Uterus (tissue), 4 donors: ENCODE results near the gene TMEM79. TPM values are rescaled to one million over a fixed set of nuclear protein-coding genes. Genes with fewer than 3 reads are reported as not detected.

ENCODE experiments used
- DNase-seq, 2 donors: peaks; one replicate each; pipeline ENCODE4 v3.0.0-alpha.2; 2019 to 2020
- H3K27ac ChIP-seq, 2 donors: fragments of 200-600 bp; sonication (generic); 1 replicate in 1 of 2; 2 replicates in 1 of 2; pipeline ENCODE4 v1.5.1; 2016 to 2018
- H3K27me3 ChIP-seq, 2 donors: fragments of 200-600 bp; sonication (generic); one replicate each; pipeline ENCODE4 v1.5.1; 2018 to 2019; ENCODE audit warnings: control low read depth in 1 of 2
- H3K36me3 ChIP-seq, 2 donors: fragments of 200-600 bp; sonication (generic); one replicate each; pipeline ENCODE4 v1.5.1; 2019; ENCODE audit warnings: control low read depth in 1 of 2
- H3K4me1 ChIP-seq, 2 donors: fragments of 200-600 bp; sonication (generic); one replicate each; pipeline ENCODE4 v1.5.1; 2018 to 2019; ENCODE audit warnings: control low read depth in 1 of 2
- H3K4me3 ChIP-seq, 2 donors: fragments of 200-600 bp; sonication (generic); 1 replicate in 1 of 2; 2 replicates in 1 of 2; pipeline ENCODE4 v1.5.1; 2018 to 2019; ENCODE audit warnings: mild to moderate bottlenecking in 1 of 2
- H3K9me3 ChIP-seq, 2 donors: fragments of 200-600 bp; sonication (generic); one replicate each; pipeline ENCODE4 v1.5.1; 2019; ENCODE audit warnings: control low read depth in 1 of 2
- POLR2A ChIP-seq, 2 donors: fragments of 450-650 bp; IDR thresholded peaks; one replicate each; pipeline ENCODE4 v1.6.1; 2016; ENCODE audit warnings: antibody characterized with exemption in 2 of 2, mild to moderate bottlenecking in 1 of 2, moderate library complexity in 1 of 2
- intact Hi-C: fragments of 100-400 bp; cut with DNase I; formaldehyde crosslinking; loops from one replicate; pipeline ENCODE4 v1.15.1; 2023; ENCODE audit warnings: low total_unique reads
- total RNA-seq, 4 donors: library from RNA; depleted of rRNA in 3 of 4; stranded (reverse); fragments of >200 nt in 3 of 4; gene quantifications; one replicate each; pipeline versions ENCODE4 v1.1.0 to v1.2.4, GENCODE V29; 2014 to 2023
- TF ChIP-seq, protein P1 (sequence below), 4 experiments: fragments of 200-600 bp in 2 of 4; fragments of 450-650 bp in 2 of 4; sonication (generic) in 2 of 4; IDR thresholded peaks; one replicate each; pipeline ENCODE4 v1.5.1; 2016 to 2019; ENCODE audit warnings: antibody characterized with exemption in 4 of 4, mild to moderate bottlenecking in 2 of 4, moderate library complexity in 1 of 4
- donor health status: DM: yes; HTN: yes; CAD: no.

The TMEM79 gene
- total RNA-seq, 4 donors from 2014 or later, result 0.26 to 2.7 (median 1.5) TPM

DNA sequence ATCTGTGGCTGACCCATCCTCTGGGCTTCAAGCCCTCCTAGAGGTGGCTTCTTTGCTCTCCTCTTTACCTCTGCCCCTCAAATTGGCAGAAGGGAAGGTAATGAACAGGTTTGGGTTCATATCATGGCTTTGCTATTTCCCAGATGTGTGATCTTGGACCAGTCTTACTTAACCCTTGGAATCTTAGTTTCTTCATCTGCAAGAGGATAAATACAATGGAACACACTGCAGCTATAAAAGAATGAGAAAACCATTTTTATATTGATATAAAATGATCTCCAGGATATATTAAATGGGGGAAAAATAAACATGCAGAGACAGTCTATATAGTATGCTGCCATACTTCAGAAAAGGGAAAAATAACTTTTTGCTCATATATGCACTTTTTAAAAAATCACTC lies 5.7 kb downstream of the TMEM79 start:
- intact Hi-C loops, result no loop called here
- H3K36me3 ChIP-seq, result no peaks in the 10 kb centered on the region
- no peak overlapping the region for H3K4me3 ChIP-seq
- H3K27ac ChIP-seq, result no peak overlapping the region
- H3K27me3 ChIP-seq, result no peaks in the 10 kb centered on the region
- no peak for DNase-seq
- H3K9me3 ChIP-seq, result no peaks in the 10 kb centered on the region
- TF ChIP-seq POLR2A (IDR thresholded peaks at IDR 0.05), result no peak
- TF ChIP-seq, protein P1, sequence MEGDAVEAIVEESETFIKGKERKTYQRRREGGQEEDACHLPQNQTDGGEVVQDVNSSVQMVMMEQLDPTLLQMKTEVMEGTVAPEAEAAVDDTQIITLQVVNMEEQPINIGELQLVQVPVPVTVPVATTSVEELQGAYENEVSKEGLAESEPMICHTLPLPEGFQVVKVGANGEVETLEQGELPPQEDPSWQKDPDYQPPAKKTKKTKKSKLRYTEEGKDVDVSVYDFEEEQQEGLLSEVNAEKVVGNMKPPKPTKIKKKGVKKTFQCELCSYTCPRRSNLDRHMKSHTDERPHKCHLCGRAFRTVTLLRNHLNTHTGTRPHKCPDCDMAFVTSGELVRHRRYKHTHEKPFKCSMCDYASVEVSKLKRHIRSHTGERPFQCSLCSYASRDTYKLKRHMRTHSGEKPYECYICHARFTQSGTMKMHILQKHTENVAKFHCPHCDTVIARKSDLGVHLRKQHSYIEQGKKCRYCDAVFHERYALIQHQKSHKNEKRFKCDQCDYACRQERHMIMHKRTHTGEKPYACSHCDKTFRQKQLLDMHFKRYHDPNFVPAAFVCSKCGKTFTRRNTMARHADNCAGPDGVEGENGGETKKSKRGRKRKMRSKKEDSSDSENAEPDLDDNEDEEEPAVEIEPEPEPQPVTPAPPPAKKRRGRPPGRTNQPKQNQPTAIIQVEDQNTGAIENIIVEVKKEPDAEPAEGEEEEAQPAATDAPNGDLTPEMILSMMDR (IDR thresholded peaks at IDR 0.05), result no peak
- H3K4me1 ChIP-seq, result peaks cover 0 to 15% of the 10 kb centered on the region in 2 donors

DNA sequence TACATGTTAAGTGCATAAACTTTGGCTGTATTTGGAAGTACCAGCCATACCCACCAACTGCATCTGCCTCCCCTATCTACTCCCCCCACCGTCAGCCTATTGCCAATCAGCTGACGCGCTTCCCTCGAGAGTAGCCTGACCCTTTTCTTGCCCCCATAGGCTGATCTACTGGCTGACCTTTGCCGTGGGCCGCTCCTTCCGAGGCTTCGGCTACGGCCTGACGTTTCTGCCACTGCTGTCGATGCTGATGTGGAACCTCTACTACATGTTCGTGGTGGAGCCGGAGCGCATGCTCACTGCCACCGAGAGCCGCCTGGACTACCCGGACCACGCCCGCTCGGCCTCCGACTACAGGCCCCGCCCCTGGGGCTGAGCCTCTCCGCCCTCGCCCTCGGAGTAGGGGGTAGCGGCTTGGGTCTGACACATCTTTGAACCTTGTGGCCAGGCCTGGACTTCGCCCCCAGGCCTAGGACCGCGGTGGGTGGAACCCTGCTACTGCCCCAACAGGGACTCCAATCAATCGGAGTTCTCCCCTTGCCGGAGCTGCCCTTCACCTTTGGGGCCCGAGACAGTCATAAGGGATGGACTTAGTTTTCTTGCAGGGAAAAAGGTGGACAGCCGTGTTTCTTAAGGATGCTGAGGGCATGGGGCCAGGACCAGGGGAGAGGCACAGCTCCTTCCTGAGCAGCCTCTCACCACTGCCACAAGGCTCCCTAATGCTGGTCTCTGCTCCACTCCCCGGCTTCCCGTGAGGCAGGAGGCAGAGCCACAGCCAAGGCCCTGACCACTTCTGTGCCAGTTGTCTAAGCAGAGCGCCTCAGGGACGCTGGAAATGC lies 7.3 kb downstream of the TMEM79 start:
- peaks cover 0 to 17% of the 10 kb centered on the region in 2 donors for H3K4me1 ChIP-seq
- peak; percentile 88 to 89 for DNase-seq
- peak; percentile 44 to 54 for TF ChIP-seq POLR2A (IDR thresholded peaks at IDR 0.05)
- TF ChIP-seq, protein P1 (IDR thresholded peaks at IDR 0.05), result no peak
- H3K4me3 ChIP-seq, result peak overlapping the region; percentile 43 to 56
- no peaks in the 10 kb centered on the region for H3K36me3 ChIP-seq
- no peaks in the 10 kb centered on the region for H3K9me3 ChIP-seq
- peak overlapping the region; percentile 89 to 91 for H3K27ac ChIP-seq
- intact Hi-C loops, result no loop called here
- no peaks in the 10 kb centered on the region for H3K27me3 ChIP-seq

DNA sequence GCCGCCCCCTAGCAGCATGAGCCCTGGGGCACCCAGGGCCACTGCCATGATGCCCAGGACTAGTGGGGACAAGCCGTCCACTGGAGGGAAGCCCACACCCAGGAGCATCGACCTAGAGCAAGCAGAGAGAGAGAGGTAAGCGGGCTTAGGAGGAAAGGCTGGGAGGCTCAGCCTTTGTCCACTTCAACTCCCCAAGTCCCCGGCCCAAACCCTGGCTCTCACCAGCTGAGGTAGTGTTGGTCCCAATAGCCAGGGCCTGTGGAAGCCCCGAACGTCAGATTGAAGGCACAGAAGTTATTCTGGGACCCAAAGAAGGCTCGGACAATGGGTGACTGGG lies 8.9 kb downstream of the TMEM79 start:
- Histone ChIP-seq H3K36me3 (no peaks in the 10 kb centered on the region), H3K4me3 (no peak overlapping the region), H3K9me3 (no peaks in the 10 kb centered on the region), H3K4me1 (peaks cover 0 to 17% of the 10 kb centered on the region in 2 donors), H3K27ac (no peak overlapping the region), H3K27me3 (no peaks in the 10 kb centered on the region)
- DNase-seq, result no peak
- intact Hi-C loops, result no loop called here
- no peak for TF ChIP-seq POLR2A (IDR thresholded peaks at IDR 0.05)
- TF ChIP-seq, protein P1 (IDR thresholded peaks at IDR 0.05), result no peak

DNA sequence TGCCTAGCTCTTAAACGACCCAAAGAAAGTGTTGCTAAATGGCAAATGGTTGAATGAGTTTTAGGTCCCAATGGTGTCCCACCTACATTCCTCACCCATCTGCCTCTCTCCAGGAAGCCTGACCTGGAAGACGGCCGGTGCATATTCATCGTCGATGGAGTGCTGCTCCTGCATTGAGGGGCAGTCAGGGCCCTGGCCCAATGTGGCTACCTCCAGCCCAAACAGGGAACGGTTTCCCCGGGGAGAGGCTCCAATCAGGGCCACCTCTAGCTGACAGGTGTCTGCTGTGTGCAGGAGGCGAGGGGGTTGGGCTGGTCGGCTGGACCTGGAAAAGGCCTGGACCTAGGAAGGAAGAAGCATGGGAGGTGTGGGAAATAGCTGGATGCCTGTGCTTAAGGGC lies 9.8 kb downstream of the TMEM79 start:
- Histone ChIP-seq H3K9me3 (no peaks in the 10 kb centered on the region), H3K4me1 (peaks cover 0 to 17% of the 10 kb centered on the region in 2 donors), H3K27ac (no peak overlapping the region), H3K36me3 (no peaks in the 10 kb centered on the region), H3K27me3 (no peaks in the 10 kb centered on the region), H3K4me3 (no peak overlapping the region)
- intact Hi-C loops, result no loop called here
- DNase-seq, result no peak
- TF ChIP-seq, protein P1 (IDR thresholded peaks at IDR 0.05), result no peak
- TF ChIP-seq POLR2A (IDR thresholded peaks at IDR 0.05), result no peak

DNA sequence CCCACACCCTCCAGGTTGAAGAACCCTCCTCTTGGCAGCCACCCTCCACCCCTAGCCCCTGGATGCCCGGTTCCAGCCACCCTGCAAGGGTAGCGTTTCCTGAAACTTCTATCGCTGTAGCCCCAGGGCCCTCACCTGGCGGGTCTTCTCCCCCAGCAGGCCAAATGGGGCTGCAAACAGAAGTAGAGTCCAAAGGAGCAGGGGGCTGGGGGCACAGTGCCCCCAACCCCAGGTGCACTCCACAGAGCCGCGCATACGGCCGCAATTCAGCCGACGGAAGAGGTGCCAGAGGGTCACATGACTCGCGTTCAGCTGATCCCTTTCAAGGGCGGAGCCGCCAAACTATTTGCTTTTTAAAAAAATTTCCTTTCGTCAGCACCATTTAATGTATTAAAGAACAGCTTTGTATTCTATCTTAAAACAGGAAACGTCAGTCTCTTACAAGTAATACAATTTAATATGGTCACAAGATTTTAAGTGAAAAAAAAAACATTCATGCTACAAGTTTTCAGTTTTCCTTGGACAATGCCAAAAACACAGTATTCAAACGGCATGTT lies 11.3 kb downstream of the TMEM79 start, which contains the start of gene GLMP:
TSS of gene GLMP (minus strand) at position 289 of the 557 bp plus-strand sequence. CDS start at position 255, 34 bp downstream.
- H3K27ac ChIP-seq, result peak within 1 kb of the TSS; percentile 64 to 80
- H3K27me3 ChIP-seq, result no peaks in the 10 kb centered on the region
- H3K36me3 ChIP-seq, result no peaks in the 10 kb centered on the region
- DNase-seq, result peak; percentile 69
- intact Hi-C loops, result no loop called here
- H3K4me3 ChIP-seq, result peak within 1 kb of the TSS; percentile 54 to 56
- no peaks in the 10 kb centered on the region for H3K9me3 ChIP-seq
- H3K4me1 ChIP-seq, result peaks cover 0 to 17% of the 10 kb centered on the region in 2 donors
- no peak for TF ChIP-seq POLR2A (IDR thresholded peaks at IDR 0.05)
- TF ChIP-seq, protein P1 (IDR thresholded peaks at IDR 0.05), result no peak
